SIG-M5 (cell line): ENCODE data around the gene IL23R.
"Not testable (repeated sequence)": the region's sequence is repeated elsewhere in the genome, so short reads cannot be mapped to it uniquely, and the experiment has no call there.

ENCODE experiments used
- DNase-seq: peaks from one replicate; lab custom pipeline; 2025; lab: John Stamatoyannopoulos, UW

IL23R gene, protein sequence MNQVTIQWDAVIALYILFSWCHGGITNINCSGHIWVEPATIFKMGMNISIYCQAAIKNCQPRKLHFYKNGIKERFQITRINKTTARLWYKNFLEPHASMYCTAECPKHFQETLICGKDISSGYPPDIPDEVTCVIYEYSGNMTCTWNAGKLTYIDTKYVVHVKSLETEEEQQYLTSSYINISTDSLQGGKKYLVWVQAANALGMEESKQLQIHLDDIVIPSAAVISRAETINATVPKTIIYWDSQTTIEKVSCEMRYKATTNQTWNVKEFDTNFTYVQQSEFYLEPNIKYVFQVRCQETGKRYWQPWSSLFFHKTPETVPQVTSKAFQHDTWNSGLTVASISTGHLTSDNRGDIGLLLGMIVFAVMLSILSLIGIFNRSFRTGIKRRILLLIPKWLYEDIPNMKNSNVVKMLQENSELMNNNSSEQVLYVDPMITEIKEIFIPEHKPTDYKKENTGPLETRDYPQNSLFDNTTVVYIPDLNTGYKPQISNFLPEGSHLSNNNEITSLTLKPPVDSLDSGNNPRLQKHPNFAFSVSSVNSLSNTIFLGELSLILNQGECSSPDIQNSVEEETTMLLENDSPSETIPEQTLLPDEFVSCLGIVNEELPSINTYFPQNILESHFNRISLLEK

DNA sequence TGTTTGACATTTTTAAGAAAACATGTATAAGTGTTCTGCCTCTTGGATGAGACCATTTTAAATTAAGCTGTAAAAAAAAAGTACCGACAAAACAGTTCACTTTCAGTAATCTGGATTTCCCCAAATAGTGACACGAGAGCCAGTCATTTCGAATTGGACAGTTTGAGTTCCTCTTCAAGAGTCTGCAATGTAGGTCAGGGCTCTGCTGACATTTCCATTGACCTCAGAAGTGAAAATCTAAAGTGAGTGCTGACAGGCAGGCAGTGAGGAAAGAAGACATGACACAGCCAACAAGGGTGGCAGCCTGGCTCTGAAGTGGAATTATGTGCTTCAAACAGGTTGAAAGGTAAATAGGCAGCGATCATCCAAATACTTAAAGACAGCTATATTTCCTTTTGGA lies at the start of gene IL23R:
TSS of gene IL23R (plus strand) at position 259 of the 400 bp plus-strand sequence. CDS start 1,667 bp downstream, outside the sequence.
- DNase-seq: no peak

DNA sequence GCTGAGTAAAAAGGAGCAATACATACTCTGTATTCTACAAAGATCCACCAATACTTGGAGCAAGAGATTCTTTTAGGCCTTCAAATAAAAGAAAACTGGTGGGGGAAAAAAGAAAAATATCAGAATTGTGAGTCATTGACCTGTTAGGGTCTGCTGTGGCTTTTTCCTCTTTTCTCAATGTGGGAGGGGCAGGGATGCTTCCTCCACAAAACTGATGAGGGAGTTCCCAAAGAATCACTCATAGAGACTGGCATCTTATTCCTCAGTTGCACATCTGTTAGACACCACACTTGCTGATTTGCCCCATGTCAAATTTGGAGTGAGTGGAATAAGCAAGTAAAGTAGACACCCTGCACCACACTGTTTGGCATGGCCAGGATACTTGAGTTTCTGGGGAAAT lies 48.1 kb upstream of the IL23R start:
- no peak for DNase-seq

DNA sequence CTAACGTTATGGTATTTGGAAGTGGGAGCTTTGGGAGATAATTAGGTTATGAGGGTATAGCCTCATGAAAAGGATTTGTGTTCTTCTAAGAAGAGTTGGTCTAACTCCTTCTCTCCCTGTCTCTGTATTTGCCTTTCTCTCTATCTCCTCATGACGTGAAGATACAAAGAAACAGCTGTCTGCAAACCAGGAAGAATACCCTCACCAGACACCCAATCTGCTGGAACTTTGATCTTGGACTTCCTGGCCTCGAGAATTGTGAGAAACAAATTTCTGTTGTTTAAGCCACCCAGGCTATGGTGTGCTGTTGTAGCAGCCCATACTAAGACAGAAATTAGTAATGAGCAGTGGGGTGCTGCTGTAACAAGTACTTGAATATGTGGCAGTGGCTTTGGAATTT lies 47.6 kb upstream of the IL23R start:
- no peak for DNase-seq

DNA sequence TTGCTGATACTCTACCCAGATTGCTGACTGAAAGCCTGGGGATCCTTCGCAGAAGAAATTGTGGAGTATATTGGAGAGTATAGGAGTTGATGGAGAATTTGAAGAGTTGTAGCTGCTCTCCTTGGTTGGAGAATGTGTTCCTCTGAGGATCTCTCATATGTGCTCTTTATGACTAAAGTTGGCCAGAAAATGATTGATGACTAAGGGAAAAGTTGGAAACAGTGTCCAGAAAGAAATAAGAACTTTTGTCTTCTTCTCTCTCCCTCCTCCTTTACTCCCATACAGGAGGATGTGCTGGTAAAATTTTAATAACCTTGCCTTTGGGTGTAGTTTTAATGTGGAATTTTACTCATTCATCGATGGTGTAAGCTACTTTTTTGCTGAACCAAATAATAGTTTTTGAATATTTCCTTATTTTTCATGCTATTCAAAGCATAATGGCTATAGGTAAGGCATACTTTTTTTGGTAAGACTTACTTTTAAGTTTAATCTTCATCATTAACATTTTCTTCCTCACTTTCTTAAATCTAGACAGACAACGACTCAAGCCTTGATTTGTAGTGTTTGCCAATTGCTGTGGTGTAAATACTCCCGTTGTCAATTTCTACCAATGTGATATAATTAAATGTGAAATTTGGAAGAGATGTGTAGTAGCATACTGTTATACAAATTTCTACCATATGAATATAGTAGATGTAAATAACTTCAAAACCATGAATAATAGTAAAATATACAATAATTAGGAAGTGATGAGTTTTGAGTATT lies 45.2 kb upstream of the IL23R start:
- DNase-seq: no peak

DNA sequence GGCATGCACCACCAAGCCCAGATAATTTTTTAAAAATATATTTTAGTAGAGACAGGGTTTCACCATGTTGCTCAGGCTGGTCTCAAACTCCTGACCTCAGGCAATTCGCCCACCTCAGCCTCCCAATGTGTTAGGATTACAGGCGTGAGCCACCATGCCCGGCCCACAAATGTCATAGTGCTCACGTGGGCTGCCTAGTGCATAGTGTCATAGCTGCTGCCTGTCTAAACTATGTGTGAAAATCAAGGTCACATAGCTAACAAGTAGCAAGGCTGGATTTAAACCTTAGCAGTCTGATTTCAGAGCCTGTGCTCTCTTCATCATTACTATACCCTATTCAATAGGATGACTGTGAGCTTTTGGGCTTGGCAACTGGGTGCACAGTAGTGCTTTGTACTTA lies 41.8 kb upstream of the IL23R start:
- DNase-seq: no peak

DNA sequence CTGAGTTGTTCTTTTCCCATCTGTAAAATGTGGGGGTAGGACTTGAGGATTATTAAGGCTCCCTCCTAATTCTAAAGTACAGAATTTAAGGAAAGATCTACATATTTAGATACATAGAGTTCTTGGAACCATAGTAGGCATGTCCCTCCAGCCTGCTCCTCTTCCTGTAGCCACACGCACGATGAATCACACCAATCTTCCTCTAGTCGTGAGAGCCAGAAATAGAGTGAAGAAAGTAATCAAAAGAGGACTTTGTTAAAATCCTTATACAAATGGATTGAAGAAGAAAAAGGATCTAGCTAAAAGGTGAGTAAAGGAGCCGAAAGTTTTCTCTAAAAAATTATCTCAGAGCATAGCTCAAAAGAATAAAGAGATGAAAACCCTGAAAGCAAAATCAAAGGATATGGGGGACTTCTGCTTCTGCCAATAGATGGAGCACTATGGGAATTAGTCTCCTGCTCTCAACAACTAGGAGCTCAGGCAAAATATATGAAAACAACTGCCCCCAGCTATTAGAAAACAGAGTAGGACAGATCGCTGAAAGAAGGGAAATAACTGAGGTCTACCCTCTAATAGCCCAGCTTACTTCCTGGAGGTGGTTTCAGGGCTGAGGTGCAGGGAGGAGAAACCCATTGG lies 40.0 kb upstream of the IL23R start:
- DNase-seq: no peak

DNA sequence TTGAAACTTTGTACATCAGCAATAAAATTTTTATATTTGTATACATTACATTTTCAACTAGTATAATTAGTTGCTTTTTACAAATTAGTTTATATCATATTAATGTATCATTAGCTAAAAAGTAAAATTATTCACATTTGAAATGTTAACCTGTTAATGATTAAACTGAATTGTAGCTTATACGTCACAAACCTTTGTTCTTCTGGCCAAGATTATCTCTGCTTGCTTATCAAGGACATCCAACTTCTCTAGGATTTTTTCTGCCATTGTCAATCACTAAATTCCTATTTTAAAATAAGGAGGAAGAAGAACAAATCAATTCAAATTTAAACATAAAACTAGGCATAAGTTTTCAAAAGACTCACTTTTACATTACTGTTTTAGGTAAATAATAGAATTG lies 39.3 kb upstream of the IL23R start:
- no peak for DNase-seq

DNA sequence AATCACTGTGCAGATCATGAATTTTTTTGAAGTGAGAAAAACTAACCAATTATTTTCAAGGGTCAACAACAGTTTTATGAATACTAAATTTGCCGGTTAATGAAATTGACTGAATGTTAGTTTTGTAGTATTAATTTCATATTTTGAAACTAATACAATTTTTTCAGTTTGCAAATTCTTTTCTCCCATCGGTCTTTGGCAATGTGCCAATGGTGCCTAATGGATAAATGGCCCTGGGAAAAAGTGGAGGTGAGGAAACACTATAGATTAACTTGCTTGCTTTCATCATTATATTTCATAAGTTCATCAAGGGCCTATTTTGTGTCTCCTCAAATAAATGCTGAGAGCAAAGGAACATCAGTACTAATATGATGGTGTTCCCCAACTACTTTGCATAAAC lies 35.6 kb upstream of the IL23R start:
- DNase-seq: no peak

DNA sequence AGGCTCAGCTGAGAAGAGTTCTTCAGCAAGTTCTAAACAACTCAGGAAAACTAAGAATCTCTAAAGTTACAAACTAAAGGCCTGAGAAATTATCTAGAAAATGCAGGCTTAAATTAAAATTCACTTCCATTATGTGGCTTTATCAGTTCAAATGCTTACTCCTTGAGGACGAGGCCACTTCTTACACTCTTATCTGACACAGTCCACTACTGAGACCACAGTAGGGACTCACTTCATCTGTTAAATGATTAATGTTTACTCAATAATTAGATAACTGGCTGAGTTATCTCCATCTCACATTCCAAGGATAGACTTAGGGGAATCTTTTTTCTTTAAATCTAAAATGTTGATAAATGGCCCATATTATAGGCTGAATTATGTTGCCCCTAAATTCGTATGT lies 33.1 kb upstream of the IL23R start:
- DNase-seq: no peak

DNA sequence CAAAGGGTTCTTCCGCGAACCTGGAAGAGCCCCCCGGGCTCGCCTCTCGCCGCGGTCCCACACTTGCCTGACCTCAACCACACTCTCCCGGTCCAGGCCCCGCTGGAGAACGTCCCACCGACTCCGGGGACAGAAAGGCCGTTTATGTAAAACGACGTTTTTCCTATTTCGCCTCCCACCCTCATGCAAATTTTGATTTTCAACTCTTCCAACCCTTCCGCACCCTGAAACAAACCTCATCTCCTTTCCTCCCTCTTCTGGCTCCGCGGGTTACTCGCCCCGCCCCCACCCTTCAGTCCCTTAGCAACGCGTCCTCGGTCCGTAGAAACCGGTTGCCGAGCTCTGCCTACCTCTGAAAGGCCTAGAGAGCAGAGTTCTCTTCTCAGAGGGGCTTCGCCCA lies 31.6 kb upstream of the IL23R start, which contains the start of gene C1orf141:
TSS of gene C1orf141 (minus strand) at position 276 of the 400 bp plus-strand sequence. CDS start 7,730 bp downstream, outside the sequence.
- DNase-seq: no peak

DNA sequence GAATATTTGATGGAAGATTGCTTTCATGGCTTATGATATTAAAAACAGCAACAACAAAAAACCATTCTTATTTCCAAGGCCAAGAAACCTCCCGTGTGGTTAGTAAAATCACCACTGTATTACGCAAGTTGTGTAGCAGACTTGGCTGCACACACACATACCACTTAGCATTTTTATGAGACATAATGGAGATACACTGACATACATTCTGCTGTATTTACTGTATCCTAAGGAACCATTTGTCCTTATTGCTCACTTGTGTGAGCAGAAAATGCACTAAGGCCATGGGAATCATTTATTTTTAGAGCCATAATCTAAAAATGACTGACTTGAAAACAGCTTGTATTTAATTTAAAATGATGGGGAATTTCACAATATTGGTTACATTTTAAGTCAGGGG lies 30.9 kb upstream of the IL23R start:
- DNase-seq: no peak

DNA sequence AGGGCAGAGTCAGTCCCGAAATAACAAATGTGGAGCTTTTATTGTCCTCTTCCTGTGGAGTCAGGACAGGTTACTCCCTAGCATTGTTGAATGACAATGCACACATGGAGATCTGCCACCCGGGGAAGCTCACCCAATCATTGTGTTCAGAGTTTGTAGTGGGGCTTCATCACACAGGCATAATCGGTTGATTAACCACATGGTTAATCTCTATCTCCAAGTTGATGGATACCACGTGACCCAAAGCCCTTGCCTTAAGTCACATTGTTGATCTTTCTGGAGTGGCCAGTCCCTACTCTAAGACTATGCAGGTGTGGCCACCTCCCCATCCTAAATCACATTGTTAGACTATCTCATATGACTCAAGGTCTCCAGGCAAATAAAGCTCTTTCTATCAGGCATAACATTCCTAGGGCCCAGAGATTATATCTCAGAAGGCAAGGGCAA lies 28.9 kb upstream of the IL23R start:
- no peak for DNase-seq

DNA sequence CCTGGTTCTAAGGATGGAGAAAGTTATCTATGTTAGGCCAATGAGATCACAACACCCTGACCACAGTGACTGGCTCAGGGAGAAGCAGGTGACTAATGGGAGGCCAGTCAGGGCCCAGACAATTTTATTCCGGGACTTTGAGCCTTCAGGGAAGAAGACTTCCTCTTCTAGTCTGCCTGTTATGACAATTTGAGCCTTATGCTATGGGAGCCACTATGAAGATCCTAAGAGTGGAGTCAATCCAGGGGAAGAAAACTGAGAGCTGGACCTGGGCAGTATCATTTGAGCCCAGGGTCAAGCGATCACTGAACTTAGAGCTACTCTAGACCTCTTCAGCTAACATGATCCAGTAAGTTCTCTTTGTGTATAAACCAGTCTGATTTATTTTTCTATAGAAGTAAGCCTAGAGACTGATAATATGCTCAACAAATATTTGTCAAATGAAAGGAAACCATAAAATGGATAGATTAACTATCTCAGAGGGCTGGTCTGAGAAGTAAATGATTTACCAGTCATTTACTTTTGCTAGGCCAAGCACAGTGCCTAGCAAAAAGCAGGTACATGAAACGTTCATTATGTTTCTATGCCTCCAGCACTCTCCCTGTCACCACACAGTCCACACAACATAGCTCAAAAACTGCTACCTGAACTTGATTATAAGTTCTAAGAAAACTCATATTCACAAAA lies 27.3 kb upstream of the IL23R start:
- no peak for DNase-seq

DNA sequence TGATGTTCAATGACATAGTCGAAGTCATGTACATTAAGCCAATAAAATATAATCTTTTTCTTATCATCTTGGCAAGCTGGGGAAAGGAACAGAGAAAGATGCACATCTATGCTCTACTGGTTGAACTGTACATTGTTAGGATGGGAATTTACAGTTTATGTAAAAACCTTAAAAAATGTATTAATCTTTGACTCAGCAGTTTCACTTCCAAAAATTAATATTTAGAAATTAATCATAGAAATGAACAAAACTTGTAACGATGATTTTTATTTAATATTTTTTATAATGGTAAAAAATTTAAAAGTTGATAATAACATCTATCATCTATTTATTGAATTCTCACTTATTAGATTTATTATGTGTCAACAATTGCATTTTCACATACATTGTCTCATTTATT lies 25.8 kb upstream of the IL23R start:
- DNase-seq: no peak

DNA sequence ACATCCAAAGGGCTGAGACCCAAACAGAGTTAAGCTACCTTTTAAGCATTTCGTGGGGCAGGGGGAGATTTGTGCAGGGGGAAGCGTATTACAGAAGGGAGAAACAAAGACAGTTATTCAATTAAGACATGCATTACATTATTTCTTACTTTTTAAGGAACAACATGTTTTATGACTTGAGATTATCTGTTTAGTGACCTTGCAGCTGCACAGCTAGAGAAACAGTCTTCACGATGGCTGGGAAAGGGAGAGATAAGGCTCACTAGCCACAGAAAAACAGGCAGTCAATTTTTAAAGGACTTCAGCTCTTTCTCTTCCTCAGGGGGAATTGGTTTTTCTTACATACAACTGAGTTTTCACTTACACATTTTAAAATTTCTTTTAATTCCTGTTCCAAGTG lies 24.4 kb upstream of the IL23R start:
- DNase-seq: not testable (repeated sequence)

DNA sequence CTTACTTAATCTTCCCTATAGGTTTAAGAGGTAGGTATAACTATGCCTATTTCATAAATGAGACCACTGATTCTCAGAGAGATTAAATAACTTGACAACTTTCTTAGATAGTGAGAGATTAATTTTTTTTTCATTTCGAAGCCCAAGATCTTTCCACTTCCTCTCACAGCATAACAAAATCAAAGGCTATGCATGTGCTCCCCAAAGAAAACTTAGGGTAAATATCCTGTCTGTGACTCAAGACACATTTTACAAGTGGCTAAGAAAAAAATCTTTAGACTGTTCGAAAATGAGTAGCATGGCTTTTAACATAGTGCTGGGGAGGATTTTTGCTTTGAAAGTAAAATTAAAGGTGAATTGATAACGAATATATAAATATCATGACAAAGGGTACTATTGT lies 23.3 kb upstream of the IL23R start:
- no peak for DNase-seq

DNA sequence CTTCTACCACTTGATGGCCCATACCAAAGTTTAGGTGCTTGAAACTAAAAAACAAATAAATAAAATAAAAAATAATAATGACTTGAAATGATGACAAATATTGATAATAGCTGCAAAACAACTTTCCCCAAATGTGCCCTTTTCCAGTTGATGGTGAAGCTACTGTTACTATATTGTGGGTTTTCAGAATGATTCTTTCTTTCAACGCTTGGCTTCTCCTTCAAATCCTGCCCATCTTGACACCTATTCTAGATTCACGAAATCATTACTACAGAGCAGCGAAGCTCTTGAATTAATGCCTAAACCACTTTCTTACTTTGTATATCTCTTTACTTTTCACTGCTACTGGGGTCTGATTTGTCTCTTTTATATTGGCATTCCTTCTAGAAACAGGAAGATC lies 22.3 kb upstream of the IL23R start:
- DNase-seq: no peak

DNA sequence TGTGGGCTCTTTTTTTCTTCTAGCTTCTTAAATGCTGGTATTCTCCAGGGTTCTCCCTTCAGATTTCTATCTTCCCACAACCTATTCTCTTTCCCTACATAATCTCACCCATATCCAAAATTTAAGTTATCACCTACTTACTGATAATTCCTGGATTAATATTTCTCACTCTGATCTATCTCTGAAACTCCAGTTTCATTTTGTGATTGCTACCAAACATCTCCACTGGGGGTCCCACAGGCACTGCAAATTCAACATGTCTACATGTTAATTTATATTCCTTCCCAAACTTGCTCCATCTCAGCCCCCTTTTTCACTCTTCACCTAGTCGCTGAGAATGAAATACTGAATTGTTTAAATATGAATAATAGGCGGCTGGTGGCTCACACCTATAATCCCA lies 21.6 kb upstream of the IL23R start:
- no peak for DNase-seq

DNA sequence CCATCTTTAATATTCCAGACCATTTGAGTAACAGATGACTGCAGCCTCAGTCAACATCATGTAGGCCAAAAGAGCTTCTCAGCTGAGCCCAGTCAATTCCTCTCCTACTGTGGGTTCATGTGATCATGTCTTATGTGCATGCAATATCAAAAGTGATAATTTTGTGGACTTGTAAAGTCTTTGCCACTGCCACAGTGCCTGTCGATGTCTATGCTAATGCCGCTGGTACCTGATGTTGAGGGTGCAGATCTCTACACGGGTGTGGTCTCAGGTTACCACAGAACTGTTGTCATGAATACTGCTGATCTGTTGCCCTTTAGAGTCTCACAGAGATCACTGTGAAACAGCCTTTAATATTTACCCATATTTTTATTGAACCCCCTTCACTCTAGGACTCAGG lies 20.2 kb upstream of the IL23R start:
- no peak for DNase-seq

DNA sequence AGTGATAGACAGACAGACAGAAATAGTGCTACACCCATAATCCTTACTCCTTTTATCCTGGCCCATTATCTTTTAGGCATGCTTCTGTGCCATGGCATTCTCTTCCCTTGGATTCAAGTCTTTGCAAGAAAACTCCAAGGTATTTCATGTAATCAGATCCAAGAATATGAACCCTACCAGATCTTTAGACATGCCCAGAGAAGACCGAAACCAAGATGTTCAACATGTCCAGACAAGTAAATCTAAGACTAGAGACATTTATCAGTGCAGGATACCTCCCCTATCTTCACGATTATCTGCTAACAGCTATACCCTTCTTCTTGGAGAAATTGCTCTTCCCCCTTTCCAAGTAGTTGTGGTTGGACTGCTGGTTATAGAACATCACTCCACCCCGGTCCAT lies 19.7 kb upstream of the IL23R start:
- DNase-seq: no peak

DNA sequence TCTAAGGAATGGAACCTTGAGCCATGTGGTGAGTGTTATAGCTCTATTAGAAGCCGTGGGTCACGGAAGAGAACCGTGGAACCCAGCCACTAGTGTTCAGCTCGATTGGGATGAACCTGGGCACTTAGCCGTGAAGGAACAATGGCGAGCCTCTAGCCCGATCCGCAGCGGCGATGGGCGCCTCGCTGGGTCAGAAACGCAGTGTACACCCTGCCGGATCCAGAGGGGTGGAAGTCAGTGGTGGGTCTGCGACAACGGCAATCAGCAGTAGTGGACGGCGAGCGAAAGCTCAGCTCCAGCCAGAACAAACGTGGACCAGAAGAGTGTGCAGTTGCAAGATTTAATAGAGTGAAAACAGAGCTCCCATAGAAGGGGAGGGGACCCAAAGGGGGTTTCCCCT lies 18.3 kb upstream of the IL23R start:
- not testable (repeated sequence) for DNase-seq
